Fibroblast of mammary gland (primary cell): ENCODE data around the gene SORCS2.

Source experiments
- DNase-seq: peaks from one replicate; pipeline ENCODE4 v3.0.0-alpha.2; 2010; ENCODE audit warnings: low read depth
- H3K4me3 ChIP-seq: 2 replicates; pipeline ENCODE4 v1.5.1; 2011; ENCODE audit warnings: low read depth, mild to moderate bottlenecking, low read length, moderate library complexity; ENCODE audit not compliant: control insufficient read depth
- TF ChIP-seq, protein P1 (sequence below): conservative IDR thresholded peaks from 2 replicates; pipeline ENCODE4 v1.5.1; 2011; ENCODE audit warnings: low read depth, low read length, inconsistent platforms; ENCODE audit not compliant: control insufficient read depth, insufficient read depth

The SORCS2 gene

DNA sequence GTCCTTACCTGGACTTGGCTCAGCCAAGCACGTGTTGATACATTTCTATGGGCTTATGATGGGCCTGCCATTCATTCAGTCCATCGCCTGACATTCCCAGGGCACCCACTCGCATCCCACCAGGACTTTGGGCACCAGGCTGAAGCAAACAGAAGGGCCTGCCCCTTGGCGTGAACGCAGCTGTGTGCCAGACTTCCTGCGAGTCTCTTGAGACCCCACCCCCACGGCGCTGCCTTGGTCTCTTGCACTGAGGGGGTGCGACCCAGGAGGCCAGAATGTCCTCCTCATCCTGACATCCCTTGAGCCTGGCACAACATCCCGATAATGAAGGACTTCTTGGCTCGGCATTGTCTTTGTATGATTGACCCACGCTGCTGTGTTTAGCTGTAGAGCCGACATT lies 243.9 kb downstream of the SORCS2 start:
- no peak for DNase-seq
- no peak overlapping the region for H3K4me3 ChIP-seq
- TF ChIP-seq, protein P1, sequence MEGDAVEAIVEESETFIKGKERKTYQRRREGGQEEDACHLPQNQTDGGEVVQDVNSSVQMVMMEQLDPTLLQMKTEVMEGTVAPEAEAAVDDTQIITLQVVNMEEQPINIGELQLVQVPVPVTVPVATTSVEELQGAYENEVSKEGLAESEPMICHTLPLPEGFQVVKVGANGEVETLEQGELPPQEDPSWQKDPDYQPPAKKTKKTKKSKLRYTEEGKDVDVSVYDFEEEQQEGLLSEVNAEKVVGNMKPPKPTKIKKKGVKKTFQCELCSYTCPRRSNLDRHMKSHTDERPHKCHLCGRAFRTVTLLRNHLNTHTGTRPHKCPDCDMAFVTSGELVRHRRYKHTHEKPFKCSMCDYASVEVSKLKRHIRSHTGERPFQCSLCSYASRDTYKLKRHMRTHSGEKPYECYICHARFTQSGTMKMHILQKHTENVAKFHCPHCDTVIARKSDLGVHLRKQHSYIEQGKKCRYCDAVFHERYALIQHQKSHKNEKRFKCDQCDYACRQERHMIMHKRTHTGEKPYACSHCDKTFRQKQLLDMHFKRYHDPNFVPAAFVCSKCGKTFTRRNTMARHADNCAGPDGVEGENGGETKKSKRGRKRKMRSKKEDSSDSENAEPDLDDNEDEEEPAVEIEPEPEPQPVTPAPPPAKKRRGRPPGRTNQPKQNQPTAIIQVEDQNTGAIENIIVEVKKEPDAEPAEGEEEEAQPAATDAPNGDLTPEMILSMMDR = no peak

DNA sequence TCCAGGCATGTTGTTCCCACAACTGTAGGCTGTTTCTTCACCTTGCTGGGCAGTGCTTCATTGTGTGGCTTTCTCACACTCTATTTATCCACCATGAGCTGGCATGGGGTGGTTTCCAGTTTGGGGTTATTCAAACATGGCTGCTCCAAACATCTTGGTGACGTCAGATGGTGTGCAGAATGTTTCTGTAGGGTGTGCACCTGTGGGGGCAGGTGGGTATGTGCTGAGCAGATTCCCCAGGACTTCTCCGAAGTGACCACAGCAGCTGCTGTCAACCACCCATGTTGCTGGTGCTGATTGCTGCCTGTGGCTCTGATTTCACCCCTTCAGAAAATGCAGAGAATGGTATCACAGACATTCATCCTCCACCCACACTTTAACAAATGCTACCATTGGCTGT lies 247.4 kb downstream of the SORCS2 start:
- no peak overlapping the region for H3K4me3 ChIP-seq
- TF ChIP-seq, protein P1 = no peak
- no peak for DNase-seq

DNA sequence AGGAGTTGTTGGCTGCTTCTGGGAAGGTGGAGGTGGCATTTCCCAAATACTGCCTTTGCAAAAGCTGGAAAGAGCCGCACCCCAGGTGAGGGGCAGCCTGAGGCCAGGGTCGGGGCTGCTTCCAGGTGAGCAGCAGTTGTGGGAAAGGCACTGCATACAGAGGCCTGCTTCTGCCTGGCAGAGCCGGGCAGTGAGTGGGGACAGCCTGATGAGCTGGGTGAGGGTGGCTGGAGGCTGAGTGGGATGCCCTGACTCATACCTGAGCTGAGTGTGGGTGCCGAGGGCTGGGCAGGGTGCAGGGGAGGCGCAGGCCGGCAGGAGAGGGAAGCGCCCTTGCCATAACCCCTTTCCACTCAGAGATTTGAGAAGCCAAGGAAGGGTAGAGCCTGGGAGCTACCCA lies 248.9 kb downstream of the SORCS2 start:
- no peak for DNase-seq

DNA sequence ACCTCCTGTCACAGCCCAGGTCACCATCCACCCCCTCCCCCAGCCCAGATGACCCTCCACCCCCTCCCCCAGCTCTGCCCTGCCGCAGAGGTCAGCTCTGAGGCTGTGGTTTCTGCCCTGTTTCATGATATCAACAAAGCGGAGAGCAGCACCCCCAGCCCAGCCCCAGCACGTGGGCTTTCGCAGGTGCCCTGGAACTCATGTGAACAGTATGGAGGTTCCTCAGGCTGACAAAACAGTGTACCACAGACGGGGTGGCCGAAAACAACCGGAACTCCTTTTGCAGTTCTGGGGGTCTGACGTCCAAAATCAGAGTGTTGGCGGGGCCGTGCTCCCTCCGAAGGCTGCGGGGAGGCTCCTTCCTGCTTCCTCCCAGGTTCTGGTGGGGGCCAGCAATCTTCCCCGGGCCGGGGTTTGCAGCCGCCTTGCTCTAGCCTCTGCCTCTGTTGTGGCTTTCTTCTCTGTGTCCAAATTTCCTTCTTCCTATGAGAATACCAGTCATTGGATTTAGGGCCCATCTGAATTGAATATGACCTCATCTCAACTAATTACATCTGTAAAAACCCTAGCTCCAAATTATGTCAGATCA lies 250.3 kb downstream of the SORCS2 start:
- DNase-seq = no peak
- no peak overlapping the region for H3K4me3 ChIP-seq
- TF ChIP-seq, protein P1 = no peak

More for the DNA sequence above, 248.9 kb downstream of the SORCS2 start:
- TF ChIP-seq, protein P1 = no peak
- no peak overlapping the region for H3K4me3 ChIP-seq

DNA sequence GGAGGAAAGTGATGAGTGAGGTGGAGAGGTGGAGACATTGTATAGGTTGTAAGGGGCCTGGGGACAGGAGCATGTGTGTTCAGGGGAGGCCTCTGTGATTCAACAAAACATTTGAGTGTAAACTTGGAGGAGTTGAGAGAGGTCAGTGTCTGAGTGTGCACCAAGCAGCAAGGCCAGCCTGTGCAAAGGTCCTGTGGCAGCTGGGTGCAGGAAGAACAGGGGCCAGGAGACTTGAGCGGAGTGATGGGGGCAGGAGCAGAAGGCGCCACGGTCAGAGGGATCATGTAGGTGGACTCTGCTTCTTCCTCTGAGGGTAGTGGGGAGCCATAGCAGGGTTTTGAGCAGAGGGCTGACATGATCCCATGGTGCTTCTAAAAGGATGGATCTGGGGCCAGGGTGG lies 252.0 kb downstream of the SORCS2 start:
- no peak for DNase-seq
- no peak overlapping the region for H3K4me3 ChIP-seq
- TF ChIP-seq, protein P1 = no peak

DNA sequence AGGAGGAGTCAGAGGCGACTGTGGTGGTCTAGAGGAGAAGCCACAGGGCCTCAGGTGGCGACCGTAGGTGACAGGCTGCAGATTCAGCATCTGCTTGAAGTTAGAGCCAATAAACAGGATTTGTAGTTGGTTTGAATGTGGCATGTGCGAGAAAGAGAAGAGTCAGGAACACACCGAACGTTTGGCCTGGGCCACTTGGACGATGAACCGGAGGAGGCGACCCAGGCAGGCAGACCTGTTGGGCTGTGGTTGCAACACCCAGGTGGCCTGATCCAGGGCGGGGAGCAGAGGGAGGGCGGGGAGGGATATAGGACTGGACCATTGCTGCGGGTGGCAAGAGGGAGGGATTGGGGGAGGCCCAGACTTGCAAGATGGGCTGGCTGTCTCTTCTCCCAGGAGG lies 252.4 kb downstream of the SORCS2 start:
- no peak for DNase-seq
- no peak overlapping the region for H3K4me3 ChIP-seq
- TF ChIP-seq, protein P1 = no peak

DNA sequence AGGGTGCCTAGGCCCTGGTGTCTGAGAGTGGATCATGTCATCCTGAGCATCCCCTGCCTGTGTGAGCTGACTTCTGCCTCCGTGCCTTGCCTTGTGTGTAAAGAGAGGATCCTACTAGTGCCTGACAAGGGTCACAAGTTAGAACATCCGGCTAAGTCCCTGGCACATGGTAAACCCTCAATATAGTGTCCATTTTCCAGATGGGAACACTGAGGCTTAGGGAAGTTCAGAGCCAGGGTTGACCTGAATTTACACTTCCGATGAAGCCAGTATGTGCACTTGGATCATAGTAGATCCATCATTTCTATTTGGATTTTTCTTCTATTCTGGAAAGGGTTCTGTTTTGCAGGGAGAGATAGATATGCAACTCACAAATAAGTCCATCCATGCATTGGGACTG lies 254.9 kb downstream of the SORCS2 start:
- TF ChIP-seq, protein P1 = no peak
- H3K4me3 ChIP-seq = no peak overlapping the region
- no peak for DNase-seq
